Measurements from ENCODE around the gene CLEC14A. TPM values are rescaled to one million over a fixed set of nuclear protein-coding genes. Genes with fewer than 3 reads are reported as not detected.

CLEC14A gene
- total RNA-seq, 1 donor from 2014 or later: 0.34 TPM

DNA sequence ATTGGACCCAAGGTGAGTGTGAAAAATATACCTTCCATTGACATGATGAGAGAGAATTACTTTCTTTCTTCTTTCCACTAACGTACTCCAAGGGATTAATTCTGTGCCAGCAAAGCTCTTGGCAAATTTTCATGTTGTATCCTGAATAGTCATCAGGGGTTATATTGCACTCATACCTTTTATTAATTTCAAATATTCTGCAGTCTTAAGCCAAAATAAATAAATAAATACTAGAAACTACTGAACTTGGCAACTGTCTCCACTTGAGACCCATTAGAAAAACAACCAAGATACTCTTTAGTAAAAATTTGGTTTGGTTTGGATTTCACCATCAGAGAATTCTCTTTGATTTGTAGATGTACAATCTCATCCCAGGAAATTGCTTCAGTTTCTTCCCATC, 22.1 kb upstream of the CLEC14A start:
- Mint-ChIP-seq H3K4me3 (no peak overlapping the region), H3K9me3 (no peaks in the 10 kb centered on the region), H3K27ac (no peak overlapping the region), H3K36me3 (no peaks in the 10 kb centered on the region), H3K27me3 (peaks cover 5% of the 10 kb centered on the region), H3K4me1 (ENCODE audit: unreplicated experiment) (no peaks in the 10 kb centered on the region)
- TF ChIP-seq, protein P1, sequence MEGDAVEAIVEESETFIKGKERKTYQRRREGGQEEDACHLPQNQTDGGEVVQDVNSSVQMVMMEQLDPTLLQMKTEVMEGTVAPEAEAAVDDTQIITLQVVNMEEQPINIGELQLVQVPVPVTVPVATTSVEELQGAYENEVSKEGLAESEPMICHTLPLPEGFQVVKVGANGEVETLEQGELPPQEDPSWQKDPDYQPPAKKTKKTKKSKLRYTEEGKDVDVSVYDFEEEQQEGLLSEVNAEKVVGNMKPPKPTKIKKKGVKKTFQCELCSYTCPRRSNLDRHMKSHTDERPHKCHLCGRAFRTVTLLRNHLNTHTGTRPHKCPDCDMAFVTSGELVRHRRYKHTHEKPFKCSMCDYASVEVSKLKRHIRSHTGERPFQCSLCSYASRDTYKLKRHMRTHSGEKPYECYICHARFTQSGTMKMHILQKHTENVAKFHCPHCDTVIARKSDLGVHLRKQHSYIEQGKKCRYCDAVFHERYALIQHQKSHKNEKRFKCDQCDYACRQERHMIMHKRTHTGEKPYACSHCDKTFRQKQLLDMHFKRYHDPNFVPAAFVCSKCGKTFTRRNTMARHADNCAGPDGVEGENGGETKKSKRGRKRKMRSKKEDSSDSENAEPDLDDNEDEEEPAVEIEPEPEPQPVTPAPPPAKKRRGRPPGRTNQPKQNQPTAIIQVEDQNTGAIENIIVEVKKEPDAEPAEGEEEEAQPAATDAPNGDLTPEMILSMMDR (conservative IDR thresholded peaks at IDR 0.05): no peak
- no peak for DNase-seq (ENCODE audit: extremely low spot score, unreplicated experiment)

DNA sequence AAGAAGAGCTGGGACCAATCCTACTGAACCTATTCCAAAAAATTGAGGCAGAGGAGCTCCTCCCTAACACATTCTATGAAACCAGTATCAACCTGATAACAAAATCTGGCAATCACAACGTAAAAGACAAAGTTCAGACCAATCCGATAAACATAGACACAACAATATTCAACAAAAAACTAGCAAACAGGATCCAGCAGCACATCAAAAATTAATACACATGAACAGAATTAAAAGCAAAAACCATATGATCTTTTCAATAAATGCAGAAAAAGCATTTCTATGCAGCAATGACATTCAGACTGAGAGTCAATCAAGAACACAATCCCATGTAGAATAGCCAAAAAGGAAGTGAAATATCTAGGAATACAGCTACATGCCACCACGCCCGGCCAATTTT, 7.0 kb upstream of the CLEC14A start:
- Mint-ChIP-seq H3K9me3 (peaks cover 10% of the 10 kb centered on the region), H3K36me3 (no peaks in the 10 kb centered on the region), H3K4me1 (ENCODE audit: unreplicated experiment) (no peaks in the 10 kb centered on the region), H3K4me3 (no peak overlapping the region), H3K27me3 (peaks cover 40% of the 10 kb centered on the region), H3K27ac (no peak overlapping the region)
- DNase-seq (ENCODE audit: extremely low spot score, unreplicated experiment): no peak
- TF ChIP-seq, protein P1 (conservative IDR thresholded peaks at IDR 0.05): no peak

DNA sequence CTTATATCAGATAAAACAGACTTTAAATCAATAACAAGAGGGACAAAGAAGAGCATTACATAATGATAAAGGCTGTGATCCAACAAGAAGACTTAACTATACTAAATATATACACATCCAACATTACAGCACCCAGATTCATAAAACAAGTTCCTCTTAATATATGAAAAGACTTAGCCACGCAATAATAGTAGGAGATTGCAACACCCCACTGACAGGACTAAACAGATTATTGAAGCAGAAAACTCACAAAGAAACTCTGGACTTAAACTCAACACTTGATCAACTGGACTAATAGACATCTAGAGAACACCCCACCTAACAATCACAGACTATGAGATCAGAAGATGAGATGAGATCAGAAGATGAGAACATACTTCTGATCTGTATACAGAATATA, 5.7 kb upstream of the CLEC14A start:
- H3K27ac Mint-ChIP-seq: no peak overlapping the region
- H3K27me3 Mint-ChIP-seq: peaks cover 48% of the 10 kb centered on the region
- no peak for DNase-seq (ENCODE audit: extremely low spot score, unreplicated experiment)

DNA sequence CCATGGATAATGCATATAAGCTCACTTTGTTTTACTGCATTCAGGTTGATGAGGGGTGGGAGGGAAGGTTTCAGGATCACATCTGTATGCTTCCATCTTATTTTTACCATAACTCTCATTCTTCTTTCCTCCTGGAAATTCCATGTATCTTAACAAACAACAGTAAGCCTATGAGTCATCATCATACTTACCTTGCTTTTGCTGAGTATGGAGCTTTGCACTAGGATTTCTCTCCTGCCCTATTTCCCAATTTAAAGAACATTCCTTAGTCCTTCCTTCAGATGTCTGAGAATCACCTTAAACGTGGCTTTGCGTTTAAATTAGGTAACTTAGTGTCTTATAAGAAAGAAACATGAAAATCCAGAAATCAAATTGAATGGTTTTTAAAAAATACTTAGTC, 1.6 kb upstream of the CLEC14A start:
- no peaks in the 10 kb centered on the region for H3K4me1 Mint-ChIP-seq (ENCODE audit: unreplicated experiment)
- TF ChIP-seq, protein P1 (conservative IDR thresholded peaks at IDR 0.05): no peak
- no peak overlapping the region for H3K4me3 Mint-ChIP-seq
- DNase-seq (ENCODE audit: extremely low spot score, unreplicated experiment): no peak
- peaks cover 66% of the 10 kb centered on the region for H3K27me3 Mint-ChIP-seq
- no peaks in the 10 kb centered on the region for H3K36me3 Mint-ChIP-seq
- H3K27ac Mint-ChIP-seq: no peak overlapping the region
- H3K9me3 Mint-ChIP-seq: peaks cover 6% of the 10 kb centered on the region

More for the DNA sequence above, 5.7 kb upstream of the CLEC14A start:
- Mint-ChIP-seq H3K36me3 (no peaks in the 10 kb centered on the region), H3K9me3 (peaks cover 6% of the 10 kb centered on the region), H3K4me3 (no peak overlapping the region), H3K4me1 (ENCODE audit: unreplicated experiment) (no peaks in the 10 kb centered on the region)
- TF ChIP-seq, protein P1 (conservative IDR thresholded peaks at IDR 0.05): no peak

DNA sequence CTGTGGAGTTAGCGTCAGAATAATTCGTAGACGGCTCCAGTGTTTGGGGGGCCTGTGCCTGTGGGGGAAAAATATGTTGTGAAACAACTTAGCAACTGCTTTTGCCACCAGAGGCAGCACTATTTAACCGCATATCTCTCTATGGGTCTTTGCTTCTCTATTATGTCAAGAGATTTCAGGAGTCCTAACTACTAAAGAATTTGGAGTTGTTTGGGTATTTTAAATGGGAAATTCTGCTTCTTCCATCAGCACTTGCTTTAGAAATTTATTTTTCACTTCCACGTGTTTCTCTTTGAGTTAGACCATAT, 594 bp upstream of the CLEC14A start:
- peaks cover under 1% of the 10 kb centered on the region for H3K9me3 Mint-ChIP-seq
- H3K27me3 Mint-ChIP-seq: peaks cover 66% of the 10 kb centered on the region
- peak overlapping the region; percentile 76 for H3K4me3 Mint-ChIP-seq

DNA sequence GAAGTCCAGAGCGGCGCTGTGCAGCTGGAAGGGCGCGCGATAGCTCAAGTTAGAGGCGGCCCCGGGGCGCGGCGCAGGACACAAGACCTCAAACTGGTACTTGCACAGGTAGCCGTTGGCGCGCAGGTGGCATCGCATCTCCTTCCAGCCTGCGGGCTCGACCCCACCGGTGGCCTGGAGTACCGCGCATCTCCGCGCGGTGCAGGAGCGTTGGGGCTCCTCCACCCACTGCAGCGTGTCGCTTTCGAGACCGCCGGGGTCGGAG, 553 bp downstream of the CLEC14A start:
- DNase-seq (ENCODE audit: extremely low spot score, unreplicated experiment): peak; percentile 71
- H3K9me3 Mint-ChIP-seq: no peaks in the 10 kb centered on the region
- H3K4me3 Mint-ChIP-seq: peak overlapping the region; percentile 75
- no peak overlapping the region for H3K27ac Mint-ChIP-seq
- H3K27me3 Mint-ChIP-seq: peaks cover 61% of the 10 kb centered on the region
- no peaks in the 10 kb centered on the region for H3K4me1 Mint-ChIP-seq (ENCODE audit: unreplicated experiment)
- H3K36me3 Mint-ChIP-seq: no peaks in the 10 kb centered on the region
- TF ChIP-seq, protein P1 (conservative IDR thresholded peaks at IDR 0.05): peak; percentile 53

More for the DNA sequence above, 594 bp upstream of the CLEC14A start:
- TF ChIP-seq, protein P1 (conservative IDR thresholded peaks at IDR 0.05): peak; percentile 23
- Mint-ChIP-seq H3K36me3 (no peaks in the 10 kb centered on the region), H3K4me1 (ENCODE audit: unreplicated experiment) (no peaks in the 10 kb centered on the region), H3K27ac (no peak overlapping the region)
- DNase-seq (ENCODE audit: extremely low spot score, unreplicated experiment): no peak
